HG03135 (cell line): ENCODE results near the gene ZNF765.
"Not testable (repeated sequence)": the region's sequence is repeated elsewhere in the genome, so short reads cannot be mapped to it uniquely, and the experiment has no call there.

Experiments
- ATAC-seq: cut with Tn5 transposase; IDR thresholded peaks from one replicate; pipeline ENCODE4 v1.9.1; 2021; ENCODE audit warnings: mild to moderate bottlenecking, moderate library complexity; ENCODE audit not compliant: unreplicated experiment

The ZNF765 gene

GRCh38 chr19:53420520-53421315 lies 25.8 kb downstream of the ZNF765 start:
- not testable (repeated sequence) for ATAC-seq

- ATAC-seq, result no peak
Measured at GRCh38 chr19:53422551-53422950, 27.6 kb downstream of the ZNF765 start.

GRCh38 chr19:53423074-53423473 lies 28.1 kb downstream of the ZNF765 start:
- ATAC-seq, result not testable (repeated sequence)

GRCh38 chr19:53423680-53424079 lies 28.7 kb downstream of the ZNF765 start:
- not testable (repeated sequence) for ATAC-seq

- no peak for ATAC-seq
Measured at GRCh38 chr19:53424968-53425597, 30.1 kb downstream of the ZNF765 start.

GRCh38 chr19:53431399-53432087 lies 36.6 kb downstream of the ZNF765 start, which contains the start of gene ZNF761:
Gene ZNF761, plus strand, starts transcription at chr19:53431984. Its CDS starts 15,285 bp downstream, at chr19:53447269.
- peak; percentile 94 for ATAC-seq

- peak; percentile 32 for ATAC-seq
Measured at GRCh38 chr19:53432088-53432661, 37.2 kb downstream of the ZNF765 start.

GRCh38 chr19:53443809-53444208 lies 48.9 kb downstream of the ZNF765 start:
- not testable (repeated sequence) for ATAC-seq

- not testable (repeated sequence) for ATAC-seq
Measured at GRCh38 chr19:53447196-53447595, 52.2 kb downstream of the ZNF765 start.

- no peak for ATAC-seq
Measured at GRCh38 chr19:53455828-53456227, 60.9 kb downstream of the ZNF765 start.

GRCh38 chr19:53460131-53460721 lies 65.3 kb downstream of the ZNF765 start:
- ATAC-seq, result not testable (repeated sequence)

GRCh38 chr19:53461866-53462265 lies 66.9 kb downstream of the ZNF765 start:
- no peak for ATAC-seq

GRCh38 chr19:53462861-53463260 lies 67.9 kb downstream of the ZNF765 start:
- ATAC-seq, result no peak

GRCh38 chr19:53463263-53463662 lies 68.3 kb downstream of the ZNF765 start:
- ATAC-seq, result no peak

- ATAC-seq, result peak; percentile 17
Measured at GRCh38 chr19:53466726-53467484, 72.0 kb downstream of the ZNF765 start.

- ATAC-seq, result peak; percentile 86
Measured at GRCh38 chr19:53467485-53468262, 72.7 kb downstream of the ZNF765 start, which contains the start of gene ZNF813. Gene ZNF813, plus strand, starts transcription at chr19:53467733. Its CDS starts 16,090 bp downstream, at chr19:53483823.

GRCh38 chr19:53468628-53469027 lies 73.7 kb downstream of the ZNF765 start:
- ATAC-seq, result not testable (repeated sequence)

GRCh38 chr19:53471916-53472315 lies 77.0 kb downstream of the ZNF765 start:
- ATAC-seq, result no peak

GRCh38 chr19:53474832-53475231 lies 79.9 kb downstream of the ZNF765 start:
- not testable (repeated sequence) for ATAC-seq
